ENCODE results near the gene MAL. TPM values are rescaled to one million over a fixed set of nuclear protein-coding genes. Genes with fewer than 3 reads are reported as not detected.

Gene MAL
- total and polyA plus RNA-seq, 2 of the 13 experiments (the other 11 are each of a cell fraction or from before 2014, with no cell fraction given): not detected

DNA sequence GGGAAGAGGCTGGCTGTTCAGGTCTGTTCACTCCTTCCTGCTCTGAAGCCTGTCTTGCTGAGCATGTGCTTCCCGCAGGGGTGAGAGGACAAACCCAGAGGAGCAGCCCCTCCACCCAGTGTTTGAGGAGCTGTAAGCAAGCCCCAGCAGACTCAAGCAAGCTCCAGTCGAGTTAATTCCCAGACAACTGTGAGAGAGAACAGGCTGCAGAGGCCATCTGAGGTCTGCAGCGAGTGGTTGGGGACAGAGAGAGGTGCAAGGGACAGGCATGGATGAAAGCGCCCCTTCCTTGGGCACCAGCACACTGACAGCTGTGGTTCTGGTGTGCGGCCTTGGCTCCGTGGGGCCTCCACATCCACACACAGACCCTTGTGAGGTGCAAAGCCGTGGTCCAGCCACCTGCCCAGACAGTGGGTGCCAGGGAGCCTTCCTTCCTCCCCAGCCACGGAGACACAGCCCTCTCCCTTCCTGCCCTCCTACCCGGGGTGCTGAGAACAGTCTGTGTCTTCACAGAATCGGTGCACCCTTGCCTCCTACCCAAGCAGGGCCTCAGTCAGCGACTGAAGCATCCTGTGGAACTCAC, 36.2 kb downstream of the MAL start:
- CTCF ChIA-PET (ENCODE audit: low intra/inter-chr PET ratio, low total read pairs): no interaction called here
- BruUV-seq (replicated peaks): no TSS peak

DNA sequence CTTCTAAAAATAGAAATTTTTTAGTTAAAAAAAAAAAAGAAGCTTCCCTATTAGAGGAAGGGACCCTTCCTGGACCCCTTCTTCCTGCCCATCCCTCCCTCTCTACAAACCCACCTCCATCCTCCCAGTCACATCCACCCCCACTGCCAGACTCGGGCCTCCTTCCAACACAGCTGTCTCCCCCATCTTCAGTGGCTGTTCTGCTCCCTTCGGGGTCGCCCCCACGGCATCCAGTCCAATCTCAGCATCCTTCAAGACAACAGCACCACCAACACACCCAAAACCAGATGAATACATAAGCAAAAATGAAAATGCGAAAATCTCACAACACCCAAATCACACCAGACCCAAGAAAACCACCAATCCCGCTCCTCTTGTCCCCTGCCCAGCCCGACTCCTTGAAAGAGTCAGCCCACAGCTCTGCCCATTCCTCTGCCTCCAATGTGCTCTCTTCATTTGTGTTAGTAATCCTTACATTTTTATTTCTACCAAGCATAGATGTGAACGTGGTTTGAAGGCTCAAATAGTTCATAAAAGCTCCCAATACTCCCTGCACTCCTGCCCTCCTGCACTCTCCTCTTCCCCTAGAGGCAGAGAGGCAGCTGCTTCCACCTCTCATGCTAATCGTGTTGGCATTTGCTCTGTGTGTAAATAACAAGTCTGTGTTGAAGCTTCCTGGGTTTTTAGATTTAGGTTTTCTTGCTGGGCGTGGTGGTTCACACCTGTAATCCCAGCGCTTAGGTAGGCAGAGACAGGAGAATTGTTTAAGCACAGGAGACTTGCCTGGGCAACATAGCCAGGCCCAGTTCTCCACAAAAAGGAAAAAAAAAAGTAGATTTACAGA, 37.0 kb downstream of the MAL start:
- Histone ChIP-seq H2AFZ (ENCODE audit: low read length) (no peak overlapping the region), H3K36me3 (replicated peaks in 1 of 2; ENCODE audit: control insufficient read depth in 1 of 2, insufficient read depth in 2 of 2, low read length in 2 of 2) (no peaks in the 10 kb centered on the region), H3K4me2 (ENCODE audit: low read depth, low read length) (peak overlapping the region; percentile 52), H3K27me3 (ENCODE audit: control insufficient read depth in 1 of 2, insufficient read depth in 2 of 2, low read length in 2 of 2) (peaks cover 3 to 11% of the 10 kb centered on the region in 2 experiments; a peak in 1 of 5 replicates), H4K20me1 (ENCODE audit: insufficient read depth, low read length) (no peaks in the 10 kb centered on the region), H3K9me3 (ENCODE audit: low read length) (no peaks in the 10 kb centered on the region), H3K4me3 (replicated peaks in 1 of 3; ENCODE audit: insufficient read depth in 1 of 3, low read depth in 2 of 3, low read length in 3 of 3) (no peak overlapping the region), H3K9ac (ENCODE audit: insufficient read depth, low read depth, low read length) (no peak overlapping the region), H3K79me2 (ENCODE audit: insufficient read depth, low read length) (no peaks in the 10 kb centered on the region), H3K4me1 (ENCODE audit: insufficient read depth, low read length) (peaks cover 68% of the 10 kb centered on the region), H3K27ac (ENCODE audit: extremely low read length, insufficient read depth, low read length) (no peak overlapping the region)
- TF ChIP-seq FOXA1 (IDR thresholded peaks at IDR 0.05) (no peak), FOXA1 (CRISPR knock-in tag; IDR thresholded peaks at IDR 0.05) (peak; percentile 66), ZNF562 (CRISPR knock-in tag; IDR thresholded peaks at IDR 0.05; ENCODE audit: borderline replicate concordance) (no peak), NFIB (CRISPR knock-in tag; IDR thresholded peaks at IDR 0.05; ENCODE audit: borderline replicate concordance) (no peak), FOXP1 (IDR thresholded peaks at IDR 0.05) (no peak), FOXP1 (CRISPR knock-in tag; IDR thresholded peaks at IDR 0.05) (peak; percentile 27; the same call in 1 of the 2 replicates), ZNF703 (CRISPR knock-in tag; IDR thresholded peaks at IDR 0.05; ENCODE audit: borderline replicate concordance) (no peak), ZNF121 (CRISPR knock-in tag; IDR thresholded peaks at IDR 0.05) (peak; percentile 23; the same call in 1 of the 2 replicates), FOXA3 (CRISPR knock-in tag; IDR thresholded peaks at IDR 0.05) (peak; percentile 56)
- peak; percentile 54 for FAIRE-seq
- ATAC-seq: peak; percentile 50
- ChIA-PET POLR2A (no interaction called here), CTCF (ENCODE audit: low intra/inter-chr PET ratio, low total read pairs) (no interaction called here)
- 48% methylated on average over 11 of the region's 11 CpGs for WGBS (ENCODE audit: low lambda C conversion rate)
- in situ Hi-C loops (cut with HindIII; ENCODE audit: extremely low pct_ligation_motif_present, low pct_unique_long_range_greater_than_20kb) (no loop called here), intact Hi-C loops (cut with micrococcal nuclease; ENCODE audit: unreplicated experiment) (no loop called here)
- no TSS peak for BruUV-seq (replicated peaks)
- peak; percentile 32 for DNase-seq (ENCODE audit: low spot score)

More for the DNA sequence above, 36.2 kb downstream of the MAL start:
- Histone ChIP-seq H3K9ac (ENCODE audit: insufficient read depth, low read depth, low read length) (0 out of 2 replicates have a peak overlapping the region, but pooled peaks have one; percentile 12), H3K79me2 (ENCODE audit: insufficient read depth, low read length) (no peaks in the 10 kb centered on the region), H3K27me3 (ENCODE audit: control insufficient read depth in 1 of 2, insufficient read depth in 2 of 2, low read length in 2 of 2) (peaks cover 3 to 12% of the 10 kb centered on the region in 2 experiments; a peak in 3 of 5 replicates), H3K4me3 (replicated peaks in 1 of 3; ENCODE audit: insufficient read depth in 1 of 3, low read depth in 2 of 3, low read length in 3 of 3) (peak overlapping the region in 1 of 3 experiments; percentile 32; a peak in 3 of 6 replicates), H3K9me3 (ENCODE audit: low read length) (no peaks in the 10 kb centered on the region), H3K36me3 (replicated peaks in 1 of 2; ENCODE audit: control insufficient read depth in 1 of 2, insufficient read depth in 2 of 2, low read length in 2 of 2) (no peaks in the 10 kb centered on the region), H2AFZ (ENCODE audit: low read length) (no peak overlapping the region), H3K4me2 (ENCODE audit: low read depth, low read length) (peak overlapping the region; percentile 72), H4K20me1 (ENCODE audit: insufficient read depth, low read length) (no peaks in the 10 kb centered on the region), H3K27ac (ENCODE audit: extremely low read length, insufficient read depth, low read length) (no peak overlapping the region), H3K4me1 (ENCODE audit: insufficient read depth, low read length) (peaks cover 75% of the 10 kb centered on the region)
- POLR2A ChIA-PET: interaction anchor here (1.4 kb wide), 1 partner anchor 15 kb away, joined by 5 read pairs; no protein-coding TSS in a partner anchor
- ATAC-seq (no peak), DNase-seq (ENCODE audit: low spot score) (no peak), FAIRE-seq (no peak)
- in situ Hi-C loops (cut with HindIII; ENCODE audit: extremely low pct_ligation_motif_present, low pct_unique_long_range_greater_than_20kb) (no loop called here), intact Hi-C loops (cut with micrococcal nuclease; ENCODE audit: unreplicated experiment) (no loop called here)
- TF ChIP-seq ZBTB7A (CRISPR knock-in tag; IDR thresholded peaks at IDR 0.05): 0 out of 2 replicates have a peak, but pooled peaks have one; percentile 37
- 0 out of 2 replicates have a peak, but pooled peaks have one; percentile 21 for TF ChIP-seq MTA1 (CRISPR knock-in tag; IDR thresholded peaks at IDR 0.05; ENCODE audit: borderline replicate concordance)
- TF ChIP-seq FOXA3 (CRISPR knock-in tag; IDR thresholded peaks at IDR 0.05): no peak
- TF ChIP-seq NRL (CRISPR knock-in tag; IDR thresholded peaks at IDR 0.05; ENCODE audit: borderline replicate concordance): 0 out of 2 replicates have a peak, but pooled peaks have one; percentile 35
- WGBS (ENCODE audit: low lambda C conversion rate): 57% methylated on average over 8 of the region's 11 CpGs

Data from HepG2 (cell line).